ENCODE measurements around the gene TMEM51.

The TMEM51 gene

DNA sequence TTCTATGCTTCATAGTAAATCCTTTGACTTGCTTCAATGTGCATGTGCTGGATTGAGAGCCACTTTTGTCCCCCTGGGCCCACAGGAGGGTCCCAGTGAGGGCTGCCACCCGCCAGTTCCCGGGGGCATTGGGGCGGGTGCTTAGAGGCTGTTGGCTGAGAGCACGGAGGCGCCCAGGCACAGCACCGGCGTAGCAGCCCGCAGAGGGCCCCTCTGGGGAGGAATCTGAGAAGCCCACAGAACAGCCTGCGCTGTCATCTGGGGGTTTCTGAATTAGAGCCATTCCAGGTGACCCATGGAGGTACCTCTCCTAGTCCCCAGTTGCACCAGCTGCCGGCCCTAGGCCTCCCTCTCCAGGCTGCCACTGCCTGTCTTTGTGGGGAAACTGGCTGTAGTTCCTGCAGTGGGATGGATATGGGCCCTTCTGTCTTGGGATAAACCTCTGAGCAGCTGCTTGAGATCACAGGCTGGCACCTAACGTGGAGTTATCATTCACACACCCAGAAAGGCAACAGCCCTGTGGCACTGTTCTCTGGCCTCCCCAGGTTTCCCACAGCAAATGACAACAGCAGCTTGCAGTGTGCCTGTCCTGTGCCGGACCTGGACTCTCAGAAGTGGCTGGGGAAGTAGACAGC is 39.5 kb downstream of the TMEM51 start:
- FAIRE-seq = no peak

DNA sequence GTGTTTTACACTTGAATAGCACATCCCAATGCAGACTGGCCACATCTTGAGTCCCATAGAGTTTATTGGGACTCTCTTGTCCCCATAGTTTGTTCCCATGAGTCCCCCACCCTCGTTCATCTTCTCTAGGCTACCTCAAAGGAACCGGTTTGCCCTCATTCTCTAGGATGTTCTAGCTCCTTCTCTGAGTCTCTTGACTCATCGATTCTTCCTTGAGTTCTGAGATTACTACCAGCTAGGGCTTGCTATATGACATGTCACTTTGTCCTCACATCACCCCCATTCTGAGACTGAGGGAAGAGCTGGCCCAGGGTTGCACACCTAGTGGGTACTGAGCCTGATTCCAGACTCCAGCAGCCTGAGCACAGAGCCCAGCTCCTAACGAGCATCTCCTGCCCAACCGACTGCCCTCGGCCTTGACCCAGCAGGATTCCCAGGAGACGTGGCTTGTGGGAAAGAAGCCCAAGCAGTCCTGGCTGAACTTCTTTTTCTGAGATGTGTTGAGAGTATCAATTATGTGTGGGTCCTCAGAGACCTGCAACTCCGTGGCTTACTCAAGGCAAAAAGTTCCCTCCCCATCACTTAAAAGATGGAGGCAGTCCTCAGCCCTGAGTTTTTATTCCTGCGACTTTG is 42.0 kb downstream of the TMEM51 start:
- FAIRE-seq (no peak), DNase-seq (ENCODE audit: insufficient read length, low spot score) (no peak)
- TF ChIP-seq, protein P1, sequence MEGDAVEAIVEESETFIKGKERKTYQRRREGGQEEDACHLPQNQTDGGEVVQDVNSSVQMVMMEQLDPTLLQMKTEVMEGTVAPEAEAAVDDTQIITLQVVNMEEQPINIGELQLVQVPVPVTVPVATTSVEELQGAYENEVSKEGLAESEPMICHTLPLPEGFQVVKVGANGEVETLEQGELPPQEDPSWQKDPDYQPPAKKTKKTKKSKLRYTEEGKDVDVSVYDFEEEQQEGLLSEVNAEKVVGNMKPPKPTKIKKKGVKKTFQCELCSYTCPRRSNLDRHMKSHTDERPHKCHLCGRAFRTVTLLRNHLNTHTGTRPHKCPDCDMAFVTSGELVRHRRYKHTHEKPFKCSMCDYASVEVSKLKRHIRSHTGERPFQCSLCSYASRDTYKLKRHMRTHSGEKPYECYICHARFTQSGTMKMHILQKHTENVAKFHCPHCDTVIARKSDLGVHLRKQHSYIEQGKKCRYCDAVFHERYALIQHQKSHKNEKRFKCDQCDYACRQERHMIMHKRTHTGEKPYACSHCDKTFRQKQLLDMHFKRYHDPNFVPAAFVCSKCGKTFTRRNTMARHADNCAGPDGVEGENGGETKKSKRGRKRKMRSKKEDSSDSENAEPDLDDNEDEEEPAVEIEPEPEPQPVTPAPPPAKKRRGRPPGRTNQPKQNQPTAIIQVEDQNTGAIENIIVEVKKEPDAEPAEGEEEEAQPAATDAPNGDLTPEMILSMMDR (IDR thresholded peaks at IDR 0.05; ENCODE audit: insufficient read depth, missing control alignments) = no peak

More for the DNA sequence above, 39.5 kb downstream of the TMEM51 start:
- TF ChIP-seq, protein P1 (IDR thresholded peaks at IDR 0.05; ENCODE audit: insufficient read depth, missing control alignments) = no peak
- DNase-seq (ENCODE audit: insufficient read length, low spot score) = no peak

DNA sequence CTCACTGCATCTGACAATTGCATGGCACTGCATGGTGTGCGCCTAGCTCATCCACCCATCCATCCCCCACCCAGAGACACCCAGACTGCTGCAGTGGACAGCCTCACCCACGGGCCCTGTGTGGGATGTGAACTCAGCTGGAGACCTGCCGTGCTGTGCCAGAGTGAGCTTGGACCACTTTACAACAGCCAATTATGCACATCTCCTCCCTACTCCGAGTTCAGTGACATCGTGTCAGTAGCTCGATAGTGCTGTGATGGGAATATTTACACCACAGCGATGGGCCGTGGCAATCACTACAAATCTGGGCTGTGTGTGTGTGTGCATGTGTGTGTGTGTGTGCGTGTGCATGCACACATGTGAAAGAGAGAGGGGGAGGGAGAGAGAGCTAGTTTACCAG is 42.5 kb downstream of the TMEM51 start:
- TF ChIP-seq, protein P1 (IDR thresholded peaks at IDR 0.05; ENCODE audit: insufficient read depth, missing control alignments) = no peak
- DNase-seq (ENCODE audit: insufficient read length, low spot score) (no peak), FAIRE-seq (no peak)

DNA sequence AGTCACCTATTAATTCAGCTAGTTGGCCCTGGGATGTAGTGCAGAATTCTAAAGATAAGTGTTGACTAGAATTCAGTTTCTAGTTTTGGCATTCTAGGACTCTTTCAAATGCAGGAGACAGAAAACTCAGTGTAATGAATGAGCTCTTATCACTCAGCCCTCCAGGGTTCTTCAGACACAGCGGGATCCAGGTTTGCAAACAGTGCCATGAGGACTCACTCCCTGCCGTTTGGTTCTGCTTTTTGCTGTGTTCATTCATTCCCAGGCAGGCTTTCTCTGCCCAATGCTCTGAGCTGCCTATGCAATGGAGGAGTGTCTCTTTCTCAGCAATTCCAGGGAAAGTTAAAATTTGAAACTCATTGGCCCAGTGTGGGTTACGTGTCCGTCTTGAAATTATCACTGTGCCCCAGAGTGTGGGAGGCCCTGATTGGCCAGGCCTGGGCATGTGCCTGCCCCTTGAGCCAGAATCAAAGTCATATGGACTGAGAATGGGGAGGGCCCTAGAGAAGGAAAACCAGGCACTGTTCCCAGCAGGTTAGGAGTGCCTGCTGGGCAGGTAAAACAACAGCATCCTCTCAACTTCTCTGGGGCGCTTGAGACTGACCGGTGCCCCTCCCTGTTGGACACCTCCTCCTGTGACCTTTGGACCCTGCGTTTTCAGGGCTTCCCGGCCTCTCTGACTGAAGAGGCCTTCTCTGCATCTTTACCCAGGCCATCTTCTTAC is 43.4 kb downstream of the TMEM51 start:
- FAIRE-seq = no peak
- TF ChIP-seq, protein P1 (IDR thresholded peaks at IDR 0.05; ENCODE audit: insufficient read depth, missing control alignments) = no peak

DNA sequence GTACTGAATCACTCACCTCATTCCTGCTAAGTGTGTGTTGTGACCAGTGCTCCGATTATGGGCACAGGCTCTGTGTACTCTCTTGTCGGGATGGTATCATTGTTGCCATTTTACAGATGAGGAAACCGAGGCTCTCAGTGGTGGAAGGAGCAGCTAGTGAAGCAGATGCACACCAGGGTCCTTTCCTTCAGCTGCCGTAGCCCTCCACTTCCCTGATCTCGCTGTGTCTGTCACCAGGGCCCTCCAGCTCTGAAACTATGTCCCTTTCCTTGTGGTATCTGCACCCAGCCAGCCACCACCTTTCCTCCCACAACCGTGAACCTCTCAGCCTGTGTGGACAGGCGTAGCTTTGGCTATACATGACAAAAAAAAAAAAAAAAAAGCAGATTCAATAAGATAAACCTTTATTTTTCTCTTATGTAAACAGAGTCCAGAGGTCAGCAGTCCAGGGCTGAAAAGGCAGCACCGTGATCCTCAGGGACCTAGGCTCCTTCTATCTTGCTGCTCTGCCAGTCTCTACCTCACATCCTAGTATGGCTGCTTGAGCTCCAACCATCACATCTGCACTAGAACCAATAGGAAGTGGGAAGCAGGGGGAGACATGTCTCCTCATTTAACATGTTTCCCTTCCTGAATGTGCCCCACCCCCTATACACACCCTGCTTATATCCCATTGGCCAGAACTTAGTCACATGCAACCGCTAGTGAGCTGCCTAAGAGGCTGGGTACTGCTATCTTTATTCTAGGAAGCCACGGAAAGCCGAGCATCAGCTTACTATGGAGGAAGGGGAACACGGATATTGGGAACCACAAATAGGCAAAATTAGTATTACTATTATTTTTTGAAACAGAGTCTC is 44.3 kb downstream of the TMEM51 start:
- DNase-seq (ENCODE audit: insufficient read length, low spot score) (no peak), FAIRE-seq (no peak)
- TF ChIP-seq, protein P1 (IDR thresholded peaks at IDR 0.05; ENCODE audit: insufficient read depth, missing control alignments) = no peak

More for the DNA sequence above, 43.4 kb downstream of the TMEM51 start:
- DNase-seq (ENCODE audit: insufficient read length, low spot score) = no peak

DNA sequence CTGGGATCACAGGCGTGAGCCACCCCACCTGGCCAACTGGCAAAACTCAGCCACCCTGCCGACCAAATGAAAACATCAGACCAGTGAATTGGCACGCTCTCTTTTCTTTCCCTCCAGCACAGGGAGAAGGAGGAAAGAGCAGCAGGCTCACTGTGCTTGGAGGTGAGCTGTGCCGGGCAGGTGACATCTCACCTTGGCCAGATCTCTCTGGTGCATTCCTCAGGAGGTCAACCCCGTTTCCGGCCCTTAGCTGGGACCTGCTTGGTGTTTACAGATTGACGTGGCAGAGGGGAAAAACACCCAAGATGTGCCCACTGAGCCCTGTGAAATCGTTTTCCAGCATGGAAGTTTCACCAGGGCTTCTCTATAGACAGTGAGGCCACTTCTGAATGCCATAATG is 45.1 kb downstream of the TMEM51 start:
- FAIRE-seq = no peak
- TF ChIP-seq, protein P1 (IDR thresholded peaks at IDR 0.05; ENCODE audit: insufficient read depth, missing control alignments) = no peak
- no peak for DNase-seq (ENCODE audit: insufficient read length, low spot score)
